ENCODE results near the gene EN2.

DNA sequence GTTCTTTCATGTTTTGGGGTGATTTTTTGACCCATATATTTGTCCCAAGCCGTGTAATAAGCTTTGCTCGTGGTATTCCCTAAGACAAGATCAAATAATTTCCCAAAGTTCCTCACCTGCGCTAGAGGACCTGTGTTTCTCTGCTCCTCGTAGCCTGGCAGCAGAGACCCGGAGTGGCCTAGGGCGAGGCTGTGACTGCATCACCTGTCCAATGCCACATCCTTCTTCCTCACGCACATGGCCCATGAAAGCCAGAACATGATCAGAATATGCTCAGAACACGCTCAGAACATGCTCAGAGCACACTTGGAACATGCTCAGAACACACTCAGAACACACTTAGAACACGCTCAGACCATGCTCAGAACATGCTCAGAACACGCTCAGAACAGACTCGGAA lies 23.8 kb downstream of the EN2 start:
- TF ChIP-seq, protein P1, sequence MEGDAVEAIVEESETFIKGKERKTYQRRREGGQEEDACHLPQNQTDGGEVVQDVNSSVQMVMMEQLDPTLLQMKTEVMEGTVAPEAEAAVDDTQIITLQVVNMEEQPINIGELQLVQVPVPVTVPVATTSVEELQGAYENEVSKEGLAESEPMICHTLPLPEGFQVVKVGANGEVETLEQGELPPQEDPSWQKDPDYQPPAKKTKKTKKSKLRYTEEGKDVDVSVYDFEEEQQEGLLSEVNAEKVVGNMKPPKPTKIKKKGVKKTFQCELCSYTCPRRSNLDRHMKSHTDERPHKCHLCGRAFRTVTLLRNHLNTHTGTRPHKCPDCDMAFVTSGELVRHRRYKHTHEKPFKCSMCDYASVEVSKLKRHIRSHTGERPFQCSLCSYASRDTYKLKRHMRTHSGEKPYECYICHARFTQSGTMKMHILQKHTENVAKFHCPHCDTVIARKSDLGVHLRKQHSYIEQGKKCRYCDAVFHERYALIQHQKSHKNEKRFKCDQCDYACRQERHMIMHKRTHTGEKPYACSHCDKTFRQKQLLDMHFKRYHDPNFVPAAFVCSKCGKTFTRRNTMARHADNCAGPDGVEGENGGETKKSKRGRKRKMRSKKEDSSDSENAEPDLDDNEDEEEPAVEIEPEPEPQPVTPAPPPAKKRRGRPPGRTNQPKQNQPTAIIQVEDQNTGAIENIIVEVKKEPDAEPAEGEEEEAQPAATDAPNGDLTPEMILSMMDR (IDR thresholded peaks at IDR 0.05): no peak
- TF ChIP-seq ZFX (IDR thresholded peaks at IDR 0.05; ENCODE audit: borderline replicate concordance): no peak
